ENCODE results near the gene ACTR3C.
"Not testable (repeated sequence)": the region's sequence is repeated elsewhere in the genome, so short reads cannot be mapped to it uniquely, and the experiment has no call there.

- TF ChIP-seq POLR2A, CTCF, EP300 (IDR thresholded peaks at IDR 0.05): not testable (repeated sequence)
Observed at GRCh38 chr7:150295027-150295426, 28.3 kb downstream of the ACTR3C start.
